Measurements from ENCODE around the gene ANTXRL. TPM values are rescaled to one million over a fixed set of nuclear protein-coding genes. Genes with fewer than 3 reads are reported as not detected.
"Not testable (repeated sequence)": the region's sequence is repeated elsewhere in the genome, so short reads cannot be mapped to it uniquely, and the experiment has no call there.

The ANTXRL gene
- total RNA-seq, 4 donors from 2014 or later: not detected

- H3K4me1 ChIP-seq: no peaks in the 10 kb centered on the region
- TF ChIP-seq CTCF (IDR thresholded peaks at IDR 0.05) (no peak), EP300 (IDR thresholded peaks at IDR 0.05) (no peak), POLR2A (IDR thresholded peaks at IDR 0.05) (no peak)
- H3K9me3 ChIP-seq: no peaks in the 10 kb centered on the region
- H3K4me3 ChIP-seq: no peak overlapping the region
- 61 to 67% methylated on average over 2 to 3 of the region's 3 CpGs for WGBS, 2 donors
- no peak overlapping the region for H3K27ac ChIP-seq
- DNase-seq (ENCODE audit: low spot score in 2 of 2): no peak
- H3K27me3 ChIP-seq: no peaks in the 10 kb centered on the region
- H3K36me3 ChIP-seq: no peaks in the 10 kb centered on the region
Observed at GRCh38 chr10:46312953-46313352, 26.2 kb downstream of the ANTXRL start.

- TF ChIP-seq CTCF (IDR thresholded peaks at IDR 0.05): no peak
- no peak for TF ChIP-seq POLR2A (IDR thresholded peaks at IDR 0.05)
- TF ChIP-seq EP300 (IDR thresholded peaks at IDR 0.05): no peak
- H3K27ac ChIP-seq: no peak overlapping the region
- H3K4me1 ChIP-seq: no peaks in the 10 kb centered on the region
- no peaks in the 10 kb centered on the region for H3K36me3 ChIP-seq
- no peaks in the 10 kb centered on the region for H3K27me3 ChIP-seq
- no peak for DNase-seq (ENCODE audit: low spot score in 2 of 2)
- H3K9me3 ChIP-seq: no peaks in the 10 kb centered on the region
- WGBS, 2 donors: 83 to 87% methylated on average over 5 to 8 of the region's 8 CpGs
- H3K4me3 ChIP-seq: no peak overlapping the region
Observed at GRCh38 chr10:46314071-46314470, 27.3 kb downstream of the ANTXRL start.

- not testable (repeated sequence) for H3K9me3 ChIP-seq; H3K36me3 ChIP-seq; H3K4me1 ChIP-seq; H3K27ac ChIP-seq; DNase-seq (ENCODE audit: low spot score in 2 of 2); H3K4me3 ChIP-seq; H3K27me3 ChIP-seq
- 68 to 81% methylated on average over 5 to 9 of the region's 10 CpGs for WGBS, 2 donors
Observed at GRCh38 chr10:46315071-46315860, 28.5 kb downstream of the ANTXRL start.

GRCh38 chr10:46317370-46317769 is 30.6 kb downstream of the ANTXRL start:
- no peaks in the 10 kb centered on the region for H3K36me3 ChIP-seq
- no peak for TF ChIP-seq CTCF (IDR thresholded peaks at IDR 0.05)
- TF ChIP-seq POLR2A (IDR thresholded peaks at IDR 0.05): no peak
- no peak for TF ChIP-seq EP300 (IDR thresholded peaks at IDR 0.05)
- H3K27me3 ChIP-seq: no peaks in the 10 kb centered on the region
- DNase-seq (ENCODE audit: low spot score in 2 of 2): no peak
- H3K4me3 ChIP-seq: no peak overlapping the region
- H3K9me3 ChIP-seq: no peaks in the 10 kb centered on the region
- WGBS, 2 donors: 73 to 76% methylated on average over 5 of the region's 5 CpGs
- no peaks in the 10 kb centered on the region for H3K4me1 ChIP-seq
- H3K27ac ChIP-seq: no peak overlapping the region

- H3K36me3 ChIP-seq: no peaks in the 10 kb centered on the region
- WGBS, 2 donors: 79 to 81% methylated on average over 2 of the region's 2 CpGs
- no peaks in the 10 kb centered on the region for H3K27me3 ChIP-seq
- no peak overlapping the region for H3K27ac ChIP-seq
- no peak for TF ChIP-seq EP300 (IDR thresholded peaks at IDR 0.05)
- no peak for TF ChIP-seq CTCF (IDR thresholded peaks at IDR 0.05)
- TF ChIP-seq POLR2A (IDR thresholded peaks at IDR 0.05): no peak
- no peak for DNase-seq (ENCODE audit: low spot score in 2 of 2)
- no peaks in the 10 kb centered on the region for H3K9me3 ChIP-seq
- no peaks in the 10 kb centered on the region for H3K4me1 ChIP-seq
- H3K4me3 ChIP-seq: no peak overlapping the region
Observed at GRCh38 chr10:46317889-46318288, 31.1 kb downstream of the ANTXRL start.

All from tibial nerve (tissue), 4 donors.